Fibroblast of lung (primary cell): ENCODE data around the gene SRP19. TPM values are rescaled to one million over a fixed set of nuclear protein-coding genes. Genes with fewer than 3 reads are reported as not detected.
A peak's percentile ranks its signal among the peaks of the same experiment; 100 is the strongest.

ENCODE experiments used
- DNase-seq, 2 donors: peaks; one replicate each; pipeline versions ENCODE4 v3.0.0 to v3.0.0-alpha.2; 2010; ENCODE audit warnings: low read depth in 2 of 2
- H2AFZ ChIP-seq: 2 replicates; pipeline ENCODE4 v1.5.1; 2012; ENCODE audit warnings: low read length, control low read depth, inconsistent platforms
- H3K27ac ChIP-seq: 2 replicates; pipeline ENCODE4 v1.5.1; 2011; ENCODE audit warnings: low read length, control low read depth; ENCODE audit not compliant: insufficient read depth
- H3K27me3 ChIP-seq: 2 replicates; pipeline ENCODE4 v1.5.1; 2011; ENCODE audit warnings: mild to moderate bottlenecking, low read length; ENCODE audit not compliant: control insufficient read depth, insufficient read depth
- H3K36me3 ChIP-seq: 2 replicates; pipeline ENCODE4 v1.5.1; 2011; ENCODE audit warnings: low read length; ENCODE audit not compliant: control insufficient read depth, insufficient read depth
- H3K4me1 ChIP-seq: 2 replicates; pipeline ENCODE4 v1.5.1; 2011; ENCODE audit warnings: low read length; ENCODE audit not compliant: control insufficient read depth, insufficient read depth; ENCODE audit errors: extremely low read depth
- H3K4me2 ChIP-seq: 2 replicates; pipeline ENCODE4 v1.5.1; 2011; ENCODE audit warnings: low read length, control low read depth; ENCODE audit not compliant: insufficient read depth; ENCODE audit errors: extremely low read depth
- H3K4me3 ChIP-seq, 4 experiments: fragments of 200-600 bp in 1 of 4; sonication (generic) in 1 of 4; replicated peaks in 1 of 4; 2 replicates each; pipeline ENCODE4 v1.5.1; 2011 to 2016; ENCODE audit warnings: low read length in 4 of 4, low read depth in 3 of 4, mild to moderate bottlenecking in 3 of 4, control low read depth in 2 of 4, inconsistent platforms in 1 of 4, mixed read lengths in 1 of 4; ENCODE audit not compliant: insufficient read depth in 1 of 4; ENCODE audit errors: control extremely low read depth in 1 of 4
- H3K79me2 ChIP-seq: 2 replicates; pipeline ENCODE4 v1.5.1; 2012; ENCODE audit warnings: mild to moderate bottlenecking, low read length, inconsistent platforms; ENCODE audit not compliant: control insufficient read depth, insufficient read depth
- H3K9ac ChIP-seq: 2 replicates; pipeline ENCODE4 v1.5.1; 2011; ENCODE audit warnings: mild to moderate bottlenecking, low read length, control low read depth; ENCODE audit not compliant: insufficient read depth
- H3K9me3 ChIP-seq: 2 replicates; pipeline ENCODE4 v1.5.1; 2012; ENCODE audit warnings: low read depth, low read length; ENCODE audit not compliant: control insufficient read depth, insufficient read depth
- H4K20me1 ChIP-seq: 2 replicates; pipeline ENCODE4 v1.5.1; 2011; ENCODE audit warnings: low read length; ENCODE audit not compliant: control insufficient read depth, insufficient read depth; ENCODE audit errors: extremely low read depth
- EZH2 ChIP-seq: IDR thresholded peaks from 2 replicates; pipeline ENCODE4 v1.5.1; 2012; ENCODE audit warnings: low read length, control low read depth, mild to moderate bottlenecking; ENCODE audit errors: missing control alignments
- polyA plus RNA-seq, 2 donors: library from polyadenylated mRNA; depleted of rRNA in 1 of 2; stranded (reverse) in 1 of 2; unstranded in 1 of 2; fragments of >200 nt; gene quantifications; 2 replicates each; pipeline ENCODE4 v1.2.1, GENCODE V29; 2011 to 2012; ENCODE audit warnings: missing spikeins in 1 of 2
- total RNA-seq: library from RNA; depleted of rRNA; stranded (reverse); fragments of >200 nt; gene quantifications from 2 replicates; pipeline ENCODE4 v1.2.1, GENCODE V29; 2014
- TF ChIP-seq, protein P1 (sequence below), 2 donors: IDR thresholded peaks in 1 of 2; conservative IDR thresholded peaks in 1 of 2; 1 replicate in 1 of 2; 2 replicates in 1 of 2; pipeline ENCODE4 v1.5.1; 2011 to 2012; ENCODE audit warnings: low read length in 2 of 2, control low read depth in 1 of 2, inconsistent platforms in 1 of 2, low read depth in 1 of 2, mild to moderate bottlenecking in 1 of 2

SRP19 gene
- total and polyA plus RNA-seq, 2 donors (not counting 1 experiment from before 2014, with no cell fraction given), result 58.5 to 118 TPM

DNA sequence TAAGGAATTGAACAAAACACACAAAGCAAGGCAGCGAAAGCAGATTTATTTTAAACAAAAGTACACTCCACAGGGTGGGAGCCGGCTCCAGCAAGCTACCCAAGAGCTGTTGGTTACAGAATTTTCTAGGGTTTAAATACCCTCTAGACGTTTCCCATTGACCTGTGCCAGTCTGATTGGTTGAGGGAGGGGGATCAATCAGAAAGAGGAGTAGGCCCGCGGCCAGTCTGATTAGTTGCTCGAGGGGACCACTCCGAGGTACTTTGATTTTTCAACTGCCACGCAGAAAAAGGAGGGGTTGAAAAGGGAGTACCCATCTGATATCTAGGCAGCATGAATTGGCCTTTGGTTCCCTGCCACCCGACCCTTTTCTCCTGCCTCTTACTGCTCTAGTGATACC lies 998 bp downstream of the SRP19 start:
- Histone ChIP-seq H3K4me2 (peak overlapping the region; percentile 87), H3K9me3 (no peaks in the 10 kb centered on the region), H3K36me3 (peaks cover 5% of the 10 kb centered on the region), H3K27me3 (no peaks in the 10 kb centered on the region), H3K4me3 (peak overlapping the region; percentile 81 to 98 (median 88)), H3K9ac (peak overlapping the region; percentile 93), H3K27ac (peak overlapping the region; percentile 84), H3K79me2 (peaks cover 34% of the 10 kb centered on the region), H3K4me1 (peaks cover 2% of the 10 kb centered on the region), H2AFZ (no peak overlapping the region), H4K20me1 (no peaks in the 10 kb centered on the region)
- TF ChIP-seq EZH2, result no peak
- TF ChIP-seq, protein P1, sequence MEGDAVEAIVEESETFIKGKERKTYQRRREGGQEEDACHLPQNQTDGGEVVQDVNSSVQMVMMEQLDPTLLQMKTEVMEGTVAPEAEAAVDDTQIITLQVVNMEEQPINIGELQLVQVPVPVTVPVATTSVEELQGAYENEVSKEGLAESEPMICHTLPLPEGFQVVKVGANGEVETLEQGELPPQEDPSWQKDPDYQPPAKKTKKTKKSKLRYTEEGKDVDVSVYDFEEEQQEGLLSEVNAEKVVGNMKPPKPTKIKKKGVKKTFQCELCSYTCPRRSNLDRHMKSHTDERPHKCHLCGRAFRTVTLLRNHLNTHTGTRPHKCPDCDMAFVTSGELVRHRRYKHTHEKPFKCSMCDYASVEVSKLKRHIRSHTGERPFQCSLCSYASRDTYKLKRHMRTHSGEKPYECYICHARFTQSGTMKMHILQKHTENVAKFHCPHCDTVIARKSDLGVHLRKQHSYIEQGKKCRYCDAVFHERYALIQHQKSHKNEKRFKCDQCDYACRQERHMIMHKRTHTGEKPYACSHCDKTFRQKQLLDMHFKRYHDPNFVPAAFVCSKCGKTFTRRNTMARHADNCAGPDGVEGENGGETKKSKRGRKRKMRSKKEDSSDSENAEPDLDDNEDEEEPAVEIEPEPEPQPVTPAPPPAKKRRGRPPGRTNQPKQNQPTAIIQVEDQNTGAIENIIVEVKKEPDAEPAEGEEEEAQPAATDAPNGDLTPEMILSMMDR (conservative IDR thresholded peaks at IDR 0.05 in 1 of 2, IDR thresholded peaks at IDR 0.05 in 1 of 2; ENCODE audit: low read depth in 1 of 2, low read length in 2 of 2), result no peak
- peak in 1 of 2 donors; percentile 20 for DNase-seq

DNA sequence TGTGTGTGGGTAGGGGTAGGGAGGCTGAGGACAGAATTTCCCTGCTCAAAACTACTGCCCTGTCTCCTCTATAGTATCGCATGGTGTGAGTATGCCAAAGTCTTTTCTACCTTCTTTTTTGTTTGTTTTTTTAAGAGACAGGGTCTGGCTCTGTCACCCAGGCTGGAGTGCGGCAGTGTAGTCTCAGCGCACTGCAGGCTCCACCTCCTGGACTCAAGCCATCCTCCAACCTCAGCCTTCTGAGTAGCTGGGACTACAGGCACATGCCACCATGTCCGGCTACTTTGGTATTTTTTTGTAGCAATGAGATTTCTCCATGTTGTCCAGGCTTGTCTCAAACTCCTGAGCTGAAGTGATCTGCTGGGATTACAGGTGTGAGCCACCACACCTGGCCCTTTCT lies 2.5 kb downstream of the SRP19 start:
- TF ChIP-seq EZH2, result no peak
- TF ChIP-seq, protein P1 (conservative IDR thresholded peaks at IDR 0.05 in 1 of 2, IDR thresholded peaks at IDR 0.05 in 1 of 2; ENCODE audit: low read depth in 1 of 2, low read length in 2 of 2), result no peak
- H2AFZ ChIP-seq, result no peak overlapping the region
- H3K4me2 ChIP-seq, result peak overlapping the region; percentile 38
- H4K20me1 ChIP-seq, result no peaks in the 10 kb centered on the region
- H3K9me3 ChIP-seq, result no peaks in the 10 kb centered on the region
- H3K9ac ChIP-seq, result no peak overlapping the region
- peaks cover 34% of the 10 kb centered on the region for H3K79me2 ChIP-seq
- peak overlapping the region in 1 of 4 experiments; percentile 30 for H3K4me3 ChIP-seq
- H3K27me3 ChIP-seq, result no peaks in the 10 kb centered on the region
- H3K4me1 ChIP-seq, result peaks cover 2% of the 10 kb centered on the region
- peaks cover 6% of the 10 kb centered on the region for H3K36me3 ChIP-seq
- H3K27ac ChIP-seq, result no peak overlapping the region
- DNase-seq, result peak in 1 of 2 donors; percentile 32

DNA sequence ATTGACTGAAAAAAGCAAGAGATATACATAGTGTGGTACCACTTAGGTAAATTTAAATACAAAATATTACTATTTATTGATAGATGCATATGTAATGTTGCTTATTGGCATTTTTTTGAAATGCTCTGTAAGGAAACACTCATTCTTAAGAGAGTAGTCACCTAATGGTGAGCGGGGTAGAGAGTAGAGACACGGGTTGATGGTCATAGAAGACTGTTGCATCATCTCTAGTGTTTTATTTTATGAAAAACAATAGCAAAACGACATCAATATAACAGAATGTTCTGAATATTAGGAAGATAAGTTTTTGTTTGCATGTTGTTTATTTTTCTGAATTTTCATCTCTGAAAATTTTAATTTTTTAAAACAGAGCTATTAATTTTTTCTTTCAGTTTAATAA lies 4.0 kb downstream of the SRP19 start:
- peaks cover 34% of the 10 kb centered on the region for H3K79me2 ChIP-seq
- H4K20me1 ChIP-seq, result no peaks in the 10 kb centered on the region
- H3K4me1 ChIP-seq, result peaks cover 2% of the 10 kb centered on the region

More for the DNA sequence above, 4.0 kb downstream of the SRP19 start:
- no peaks in the 10 kb centered on the region for H3K27me3 ChIP-seq
- no peaks in the 10 kb centered on the region for H3K9me3 ChIP-seq
- H3K9ac ChIP-seq, result no peak overlapping the region
- peaks cover 11% of the 10 kb centered on the region for H3K36me3 ChIP-seq
- no peak overlapping the region for H2AFZ ChIP-seq
- no peak overlapping the region for H3K4me2 ChIP-seq
- no peak overlapping the region for H3K27ac ChIP-seq
- no peak for TF ChIP-seq EZH2
- TF ChIP-seq, protein P1 (conservative IDR thresholded peaks at IDR 0.05 in 1 of 2, IDR thresholded peaks at IDR 0.05 in 1 of 2; ENCODE audit: low read depth in 1 of 2, low read length in 2 of 2), result no peak
- DNase-seq, result no peak
- H3K4me3 ChIP-seq, result no peak overlapping the region
